Uterus (tissue), 2 donors: ENCODE data around the gene AURKA.

Source experiments
- POLR2A ChIP-seq, 2 donors: fragments of 450-650 bp; IDR thresholded peaks; one replicate each; pipeline ENCODE4 v1.6.1; 2016; ENCODE audit warnings: antibody characterized with exemption in 2 of 2, mild to moderate bottlenecking in 1 of 2, moderate library complexity in 1 of 2
- TF ChIP-seq, protein P1 (sequence below), 4 experiments: fragments of 200-600 bp in 2 of 4; fragments of 450-650 bp in 2 of 4; sonication (generic) in 2 of 4; IDR thresholded peaks; one replicate each; pipeline ENCODE4 v1.5.1; 2016 to 2019; ENCODE audit warnings: antibody characterized with exemption in 4 of 4, mild to moderate bottlenecking in 2 of 4, moderate library complexity in 1 of 4

GRCh38 chr20:56372850-56373249, 19.2 kb downstream of the AURKA start:
- TF ChIP-seq, protein P1, sequence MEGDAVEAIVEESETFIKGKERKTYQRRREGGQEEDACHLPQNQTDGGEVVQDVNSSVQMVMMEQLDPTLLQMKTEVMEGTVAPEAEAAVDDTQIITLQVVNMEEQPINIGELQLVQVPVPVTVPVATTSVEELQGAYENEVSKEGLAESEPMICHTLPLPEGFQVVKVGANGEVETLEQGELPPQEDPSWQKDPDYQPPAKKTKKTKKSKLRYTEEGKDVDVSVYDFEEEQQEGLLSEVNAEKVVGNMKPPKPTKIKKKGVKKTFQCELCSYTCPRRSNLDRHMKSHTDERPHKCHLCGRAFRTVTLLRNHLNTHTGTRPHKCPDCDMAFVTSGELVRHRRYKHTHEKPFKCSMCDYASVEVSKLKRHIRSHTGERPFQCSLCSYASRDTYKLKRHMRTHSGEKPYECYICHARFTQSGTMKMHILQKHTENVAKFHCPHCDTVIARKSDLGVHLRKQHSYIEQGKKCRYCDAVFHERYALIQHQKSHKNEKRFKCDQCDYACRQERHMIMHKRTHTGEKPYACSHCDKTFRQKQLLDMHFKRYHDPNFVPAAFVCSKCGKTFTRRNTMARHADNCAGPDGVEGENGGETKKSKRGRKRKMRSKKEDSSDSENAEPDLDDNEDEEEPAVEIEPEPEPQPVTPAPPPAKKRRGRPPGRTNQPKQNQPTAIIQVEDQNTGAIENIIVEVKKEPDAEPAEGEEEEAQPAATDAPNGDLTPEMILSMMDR (IDR thresholded peaks at IDR 0.05): no peak
- TF ChIP-seq POLR2A (IDR thresholded peaks at IDR 0.05): no peak
